GM12878 (cell line): ENCODE data around the gene PLEKHA6. TPM values are rescaled to one million over a fixed set of nuclear protein-coding genes. Genes with fewer than 3 reads are reported as not detected.

Experiments used
- ATAC-seq: fragments of 200-7000 bp; cut with Tn5 transposase; 3 replicates; pipeline ENCODE4 v1.9.1; 2020; ENCODE audit warnings: mild to moderate bottlenecking, moderate library complexity
- BruUV-seq: library from RNA; stranded (reverse); fragments of 400-500 nt; replicated peaks from 2 replicates; lab custom pipeline; 2021; lab: Mats Ljungman, UMichigan
- CTCF ChIA-PET: fragments of 300-600 bp; sonication (Branson Sonifier 250); formaldehyde crosslinking; extraction: SDS; loops from one replicate; lab custom pipeline; 2021; ENCODE audit warnings: inconsistent platforms; lab: Yijun Ruan, JAX
- POLR2A ChIA-PET: fragments of 350-600 bp; formaldehyde crosslinking; extraction: SDS; loops from one replicate; lab custom pipeline; 2021; ENCODE audit warnings: inconsistent platforms; lab: Charles Lee
- RAD21 ChIA-PET: fragments of 300-600 bp; sonication (Branson Sonifier 250); formaldehyde crosslinking; loops from one replicate; lab custom pipeline; 2023; ENCODE audit warnings: antibody characterized with exemption; ENCODE audit not compliant: unreplicated experiment; lab: Charles Lee
- SMC1A ChIA-PET: fragments of 300-600 bp; sonication (Branson Sonifier 250); formaldehyde crosslinking; loops from one replicate; lab custom pipeline; 2023; ENCODE audit not compliant: unreplicated experiment, uncharacterized antibody; lab: Charles Lee
- DNase-seq: peaks from one replicate; pipeline ENCODE4 v3.0.0-alpha.2; 2011; ENCODE audit warnings: low read depth, low spot score
- FAIRE-seq: peaks from 3 replicates; lab custom pipeline; 2011; peaks lifted over from hg19 to GRCh38; lab: Jason Lieb, UNC
- H2AFZ ChIP-seq: 2 replicates; pipeline ENCODE4 v1.6.0; 2011; ENCODE audit warnings: low read depth, low read length, control low read depth; ENCODE audit not compliant: control insufficient read depth
- H3K27ac ChIP-seq: 2 replicates; pipeline ENCODE4 v1.5.1; 2011; ENCODE audit warnings: control low read depth; ENCODE audit not compliant: control insufficient read depth, insufficient read depth
- H3K27me3 ChIP-seq, 2 experiments: replicated peaks in 1 of 2; 2 replicates each; pipeline versions ENCODE4 v1.6.0 to v1.6.1; 2011; ENCODE audit warnings: low read length in 1 of 2; ENCODE audit not compliant: control insufficient read depth in 2 of 2, insufficient read depth in 2 of 2
- H3K36me3 ChIP-seq, 2 experiments: 2 replicates each; pipeline ENCODE4 v1.5.1; 2011; ENCODE audit warnings: low read length in 1 of 2; ENCODE audit not compliant: control insufficient read depth in 2 of 2, insufficient read depth in 2 of 2
- H3K4me1 ChIP-seq: 2 replicates; pipeline ENCODE4 v1.6.1; 2011; ENCODE audit warnings: mild to moderate bottlenecking, low read length, moderate library complexity, mixed read lengths; ENCODE audit not compliant: control insufficient read depth, insufficient read depth
- H3K4me2 ChIP-seq: 2 replicates; pipeline ENCODE4 v1.6.0; 2011; ENCODE audit warnings: control low read depth; ENCODE audit not compliant: control insufficient read depth, insufficient read depth
- H3K4me3 ChIP-seq: fragments of 200-600 bp; sonication (generic); 2 replicates; pipeline ENCODE4 v1.5.1; 2016
- H3K79me2 ChIP-seq: 2 replicates; pipeline ENCODE4 v1.6.0; 2011; ENCODE audit warnings: low read length; ENCODE audit not compliant: control insufficient read depth, insufficient read depth
- H3K9ac ChIP-seq: 2 replicates; pipeline ENCODE4 v1.8.0; 2011; ENCODE audit warnings: low read length, control low read depth, mixed read lengths; ENCODE audit not compliant: control insufficient read depth, insufficient read depth
- H3K9me3 ChIP-seq: replicated peaks from 3 replicates; pipeline ENCODE4 v1.5.1; 2011; ENCODE audit warnings: mild to moderate bottlenecking, low read length; ENCODE audit not compliant: control insufficient read depth, insufficient read depth
- H4K20me1 ChIP-seq: 2 replicates; pipeline ENCODE4 v1.6.0; 2011; ENCODE audit not compliant: control insufficient read depth, insufficient read depth
- FOXM1 ChIP-seq: IDR thresholded peaks from 2 replicates; pipeline ENCODE4 v1.6.1; 2012; ENCODE audit warnings: low read depth, mild to moderate bottlenecking, inconsistent platforms, low read length, moderate library complexity
- HDGF ChIP-seq: fragments of 450-650 bp; IDR thresholded peaks from 2 replicates; pipeline ENCODE4 v1.6.1; 2016; ENCODE audit warnings: antibody characterized with exemption
- IRF3 ChIP-seq: fragments of 450-650 bp; IDR thresholded peaks from 2 replicates; pipeline ENCODE4 v1.6.1; 2014; ENCODE audit warnings: mild to moderate bottlenecking
- IRF4 ChIP-seq: IDR thresholded peaks from 2 replicates; pipeline ENCODE4 v1.6.1; 2011; ENCODE audit warnings: low read depth, low read length
- IRF5 ChIP-seq: fragments of 450-650 bp; IDR thresholded peaks from 2 replicates; pipeline ENCODE4 v1.6.1; 2017; ENCODE audit warnings: borderline replicate concordance
- MEF2B ChIP-seq: fragments of 450-650 bp; IDR thresholded peaks from 2 replicates; pipeline ENCODE4 v1.6.1; 2018; ENCODE audit warnings: mild to moderate bottlenecking, moderate library complexity; ENCODE audit not compliant: partially characterized antibody, poor library complexity, severe bottlenecking
- NFXL1 ChIP-seq: fragments of 450-650 bp; IDR thresholded peaks from 2 replicates; pipeline ENCODE4 v1.6.1; 2017; ENCODE audit warnings: antibody characterized with exemption, mild to moderate bottlenecking, borderline replicate concordance
- PBX3 ChIP-seq: IDR thresholded peaks from 2 replicates; pipeline ENCODE4 v1.6.1; 2011; ENCODE audit warnings: mild to moderate bottlenecking, low read depth, low read length, moderate library complexity; ENCODE audit not compliant: insufficient replicate concordance
- SPI1 ChIP-seq: IDR thresholded peaks from 2 replicates; pipeline ENCODE4 v1.6.1; 2011; ENCODE audit warnings: low read depth, mild to moderate bottlenecking, low read length, moderate library complexity, borderline replicate concordance; ENCODE audit not compliant: insufficient read depth
- ZNF274 ChIP-seq: IDR thresholded peaks from one replicate; pipeline ENCODE4 v1.8.0; 2011; ENCODE audit not compliant: insufficient read length, insufficient read depth
- ZNF384 ChIP-seq: IDR thresholded peaks from 2 replicates; pipeline ENCODE4 v1.6.1; 2012; ENCODE audit warnings: low read depth, mild to moderate bottlenecking, low read length, improper control_type of control experiment, borderline replicate concordance
- WGBS: methylation state at CpG from one replicate; pipeline ENCODE4 v1.1.6; 2016; ENCODE audit warnings: low lambda C conversion rate; ENCODE audit not compliant: insufficient replicate concordance, insufficient coverage; ENCODE audit errors: missing lambda C conversion rate; 5-methylcytosine and 5-hydroxymethylcytosine counted together
- in situ Hi-C: fragments of 300-500 bp; cut with MboI; formaldehyde crosslinking; loops from 9 replicates; pipeline ENCODE4 v1.14.3; 2018; ENCODE audit warnings: mixed read lengths
- intact Hi-C: fragments of 100-400 bp; cut with micrococcal nuclease; formaldehyde crosslinking; loops from one replicate; pipeline ENCODE4 v1.14.2; 2022; ENCODE audit not compliant: unreplicated experiment
- polyA plus RNA-seq, 11 experiments: library from polyadenylated mRNA; depleted of rRNA in 4 of 11; unstranded in 6 of 11; stranded (reverse) in 5 of 11; fragments of >200 nt; fragmentation: Nextera tagmentation in 4 of 11; fragmentation: Illumina TruSeq in 1 of 11; extraction: Ambion mirVana in 4 of 11; extraction: Trizol in 1 of 11; gene quantifications; 1 replicate in 1 of 11; 2 replicates in 10 of 11; pipeline versions ENCODE4 v1.2.1 to v1.2.3, GENCODE V29; 2011 to 2016; ENCODE audit warnings: inconsistent platforms in 2 of 11, missing spikeins in 2 of 11, low read depth in 1 of 11
- total RNA-seq, 4 experiments: library from RNA; depleted of rRNA in 3 of 4; stranded (reverse); fragments of >200 nt in 3 of 4; fragmentation: Illumina TruSeq in 1 of 4; extraction: Trizol in 1 of 4; gene quantifications; 2 replicates each; pipeline versions ENCODE4 v1.2.1 to v1.2.3, GENCODE V29; 2013 to 2021
- TF ChIP-seq, protein P1 (sequence below): IDR thresholded peaks from 2 replicates; pipeline ENCODE4 v1.6.1; 2011; ENCODE audit warnings: low read depth, mild to moderate bottlenecking, low read length, moderate library complexity, borderline replicate concordance; ENCODE audit errors: extremely low read depth

Gene PLEKHA6
- total and polyA plus RNA-seq, 10 of the 15 experiments (the other 5 are each of a cell fraction or from before 2014, with no cell fraction given) = 0.04 to 0.81 (median 0.19) TPM; not detected in 4

GRCh38 chr1:204232526-204232925 lies 127.2 kb downstream of the PLEKHA6 start:
- no peak overlapping the region for H3K4me3 ChIP-seq

GRCh38 chr1:204230211-204230610 lies 129.5 kb downstream of the PLEKHA6 start:
- no peak for TF ChIP-seq IRF5
- TF ChIP-seq, protein P1, sequence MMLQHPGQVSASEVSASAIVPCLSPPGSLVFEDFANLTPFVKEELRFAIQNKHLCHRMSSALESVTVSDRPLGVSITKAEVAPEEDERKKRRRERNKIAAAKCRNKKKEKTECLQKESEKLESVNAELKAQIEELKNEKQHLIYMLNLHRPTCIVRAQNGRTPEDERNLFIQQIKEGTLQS = no peak
- no peak for TF ChIP-seq IRF3
- TF ChIP-seq SPI1 = no peak
- CTCF ChIA-PET = interaction anchor here (1.0 to 2.0 kb wide), 6 partner anchors 19 to 201 kb away, joined by 3 to 6 read pairs (median 4); no protein-coding TSS in a partner anchor
- no TSS peak for BruUV-seq
- ATAC-seq (no peak), FAIRE-seq (no peak), DNase-seq (no peak)
- 39% methylated on average over 14 of the region's 14 CpGs for WGBS
- RAD21 ChIA-PET = interaction anchor here (1.7 kb wide), 1 partner anchor 134 kb away, joined by 4 read pairs; no protein-coding TSS in a partner anchor
- no peaks in the 10 kb centered on the region for H3K79me2 ChIP-seq
- in situ Hi-C loops = no loop called here
- H3K27me3 ChIP-seq = peaks cover 0 to 2% of the 10 kb centered on the region in 2 experiments; a peak in 3 of 4 replicates
- no peak overlapping the region for H2AFZ ChIP-seq
- no peak overlapping the region for H3K9ac ChIP-seq
- SMC1A ChIA-PET = interaction anchor here (1.7 kb wide), 1 partner anchor 133 kb away, joined by 5 read pairs; no protein-coding TSS in a partner anchor
- H3K9me3 ChIP-seq = no peaks in the 10 kb centered on the region
- POLR2A ChIA-PET = no interaction called here
- H3K4me2 ChIP-seq = no peak overlapping the region
- no peak overlapping the region for H3K4me3 ChIP-seq
- H4K20me1 ChIP-seq = no peaks in the 10 kb centered on the region
- H3K4me1 ChIP-seq = no peaks in the 10 kb centered on the region
- H3K27ac ChIP-seq = no peak overlapping the region
- intact Hi-C loops = no loop called here
- H3K36me3 ChIP-seq = no peaks in the 10 kb centered on the region

More at GRCh38 chr1:204232526-204232925, 127.2 kb downstream of the PLEKHA6 start:
- CTCF ChIA-PET = interaction anchor here (1.0 kb wide), 1 partner anchor 131 kb away, joined by 3 read pairs; no protein-coding TSS in a partner anchor
- ATAC-seq = no peak
- peaks cover 0 to 4% of the 10 kb centered on the region in 2 experiments; a peak in 3 of 4 replicates for H3K27me3 ChIP-seq
- SMC1A ChIA-PET = interaction anchor here (1.0 kb wide), 1 partner anchor 65 kb away, joined by 3 read pairs; no protein-coding TSS in a partner anchor
- H3K4me2 ChIP-seq = no peak overlapping the region
- intact Hi-C loops (no loop called here), in situ Hi-C loops (no loop called here)
- H2AFZ ChIP-seq = no peak overlapping the region
- no TSS peak for BruUV-seq
- POLR2A ChIA-PET = no interaction called here
- H4K20me1 ChIP-seq = no peaks in the 10 kb centered on the region
- FAIRE-seq = no peak
- no peaks in the 10 kb centered on the region for H3K79me2 ChIP-seq
- H3K27ac ChIP-seq = no peak overlapping the region
- no peak for DNase-seq
- no peaks in the 10 kb centered on the region for H3K36me3 ChIP-seq
- no peak for TF ChIP-seq ZNF274
- no peak for TF ChIP-seq IRF4
- TF ChIP-seq HDGF = no peak
- no peak for TF ChIP-seq PBX3
- no peak for TF ChIP-seq FOXM1
- no peak for TF ChIP-seq MEF2B
- no peak for TF ChIP-seq ZNF384
- no peak for TF ChIP-seq NFXL1
- H3K9ac ChIP-seq = no peak overlapping the region
- no peaks in the 10 kb centered on the region for H3K4me1 ChIP-seq
- H3K9me3 ChIP-seq = no peaks in the 10 kb centered on the region
- RAD21 ChIA-PET = no interaction called here
